ENCODE results near the gene TFAP2E. TPM values are rescaled to one million over a fixed set of nuclear protein-coding genes. Genes with fewer than 3 reads are reported as not detected.

The TFAP2E gene
- total RNA-seq, 1 donor = 0.18 TPM

DNA sequence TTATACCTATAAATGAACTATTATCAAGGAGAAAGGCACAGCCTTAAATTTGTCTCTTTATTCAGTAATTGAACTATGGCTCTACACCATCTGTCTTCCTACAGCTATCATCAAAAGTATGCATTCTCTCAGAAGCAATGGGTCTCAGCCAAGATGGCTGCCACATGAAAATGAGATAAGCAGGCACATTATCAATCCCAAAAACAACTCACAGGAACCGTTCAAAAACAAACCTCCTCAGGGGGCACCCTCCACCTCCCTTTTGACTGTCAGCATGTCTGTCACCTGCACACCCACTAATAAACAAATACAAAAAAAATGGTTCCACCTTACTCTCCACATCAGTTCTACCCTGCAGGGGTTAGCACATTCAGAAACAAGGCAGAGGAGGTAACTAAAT lies 39.5 kb upstream of the TFAP2E start:
- DNase-seq (ENCODE audit: low read depth) = peak; percentile 26
- no peak for TF ChIP-seq CTCF (IDR thresholded peaks at IDR 0.05; ENCODE audit: insufficient read depth, low read length)

GRCh38 chr1:35535243-35535642 lies 37.9 kb upstream of the TFAP2E start:
- H3K4me3 ChIP-seq (ENCODE audit: low read depth, low read length) = no peak overlapping the region
- DNase-seq (ENCODE audit: low read depth) = peak; percentile 27
- TF ChIP-seq CTCF (IDR thresholded peaks at IDR 0.05; ENCODE audit: insufficient read depth, low read length) = no peak

More for the DNA sequence above, 39.5 kb upstream of the TFAP2E start:
- no peak overlapping the region for H3K4me3 ChIP-seq (ENCODE audit: low read depth, low read length)

GRCh38 chr1:35536556-35537162 lies 36.5 kb upstream of the TFAP2E start:
- no peak for DNase-seq (ENCODE audit: low read depth)
- TF ChIP-seq CTCF (IDR thresholded peaks at IDR 0.05; ENCODE audit: insufficient read depth, low read length) = no peak
- no peak overlapping the region for H3K4me3 ChIP-seq (ENCODE audit: low read depth, low read length)

GRCh38 chr1:35537806-35538205 lies 35.3 kb upstream of the TFAP2E start:
- TF ChIP-seq CTCF (IDR thresholded peaks at IDR 0.05; ENCODE audit: insufficient read depth, low read length) = no peak
- no peak for DNase-seq (ENCODE audit: low read depth)

GRCh38 chr1:35539073-35539823 lies 33.9 kb upstream of the TFAP2E start:
- no peak for TF ChIP-seq CTCF (IDR thresholded peaks at IDR 0.05; ENCODE audit: insufficient read depth, low read length)
- H3K4me3 ChIP-seq (ENCODE audit: low read depth, low read length) = peak overlapping the region; percentile 13
- peak; percentile 45 for DNase-seq (ENCODE audit: low read depth)

More at GRCh38 chr1:35537806-35538205, 35.3 kb upstream of the TFAP2E start:
- no peak overlapping the region for H3K4me3 ChIP-seq (ENCODE audit: low read depth, low read length)

- no peak overlapping the region for H3K4me3 ChIP-seq (ENCODE audit: low read depth, low read length)
- no peak for TF ChIP-seq CTCF (IDR thresholded peaks at IDR 0.05; ENCODE audit: insufficient read depth, low read length)
- DNase-seq (ENCODE audit: low read depth) = peak; percentile 85
Measured at GRCh38 chr1:35539824-35540261, 33.3 kb upstream of the TFAP2E start.

Measured in fibroblast of the aortic adventitia (primary cell).